ENCODE measurements around the gene ALOXE3. TPM values are rescaled to one million over a fixed set of nuclear protein-coding genes. Genes with fewer than 3 reads are reported as not detected.
"Not testable (repeated sequence)": the region's sequence is repeated elsewhere in the genome, so short reads cannot be mapped to it uniquely, and the experiment has no call there.

The ALOXE3 gene
- total RNA-seq, 1 donor from 2014 or later: not detected

- H3K36me3 Mint-ChIP-seq (ENCODE audit: low read depth): no peaks in the 10 kb centered on the region
- H3K27ac Mint-ChIP-seq: no peak overlapping the region
- DNase-seq: peak; percentile 79
- peak; percentile 98 for ATAC-seq (ENCODE audit: low read depth)
- peaks cover 34% of the 10 kb centered on the region for H3K27me3 Mint-ChIP-seq
- peaks cover 6% of the 10 kb centered on the region for H3K4me1 Mint-ChIP-seq
- TF ChIP-seq CTCF (IDR thresholded peaks at IDR 0.05): no peak
- intact Hi-C loops (cut with micrococcal nuclease): loop anchor here (1.0 to 2.0 kb wide), 4 partner anchors 15 to 50 kb away; no protein-coding TSS in a partner anchor
- peak overlapping the region; percentile 57 for H3K4me3 Mint-ChIP-seq
- ChIA-PET POLR2A (interaction anchor here (1.0 to 1.7 kb wide), 4 partner anchors 9 to 63 kb away, joined by 3 to 9 read pairs (median 6); no protein-coding TSS in a partner anchor), CTCF (interaction anchor here (0.7 to 7.6 kb wide), 12 partner anchors 9 to 58 kb away, joined by 3 to 112 read pairs (median 6); partner anchors contain the start of gene ALOXE3)
- H3K9me3 Mint-ChIP-seq: no peaks in the 10 kb centered on the region
These were observed 8.5 kb downstream of the ALOXE3 start for GRCh38 chr17:8109661-8110455.

GRCh38 chr17:8108972-8109660, 9.2 kb downstream of the ALOXE3 start:
- H3K27me3 Mint-ChIP-seq: peaks cover 28% of the 10 kb centered on the region
- no peaks in the 10 kb centered on the region for H3K9me3 Mint-ChIP-seq
- DNase-seq: no peak
- intact Hi-C loops (cut with micrococcal nuclease): no loop called here
- TF ChIP-seq CTCF (IDR thresholded peaks at IDR 0.05): no peak
- no peak overlapping the region for H3K4me3 Mint-ChIP-seq
- peaks cover 6% of the 10 kb centered on the region for H3K4me1 Mint-ChIP-seq
- no peak overlapping the region for H3K27ac Mint-ChIP-seq
- no peak for ATAC-seq (ENCODE audit: low read depth)
- H3K36me3 Mint-ChIP-seq (ENCODE audit: low read depth): no peaks in the 10 kb centered on the region
- CTCF ChIA-PET: interaction anchor here (0.7 to 7.6 kb wide), 9 partner anchors 10 to 52 kb away, joined by 3 to 112 read pairs (median 4); partner anchors contain the start of gene ALOXE3
- POLR2A ChIA-PET: no interaction called here

GRCh38 chr17:8106980-8107379, 11.3 kb downstream of the ALOXE3 start:
- H3K27ac Mint-ChIP-seq; H3K9me3 Mint-ChIP-seq; H3K4me3 Mint-ChIP-seq; POLR2A ChIA-PET; ATAC-seq (ENCODE audit: low read depth); H3K4me1 Mint-ChIP-seq; DNase-seq; intact Hi-C loops (cut with micrococcal nuclease); H3K36me3 Mint-ChIP-seq (ENCODE audit: low read depth): not testable (repeated sequence)
- CTCF ChIA-PET: interaction anchor here (1.4 to 7.6 kb wide), 4 partner anchors 14 to 47 kb away, joined by 4 to 66 read pairs (median 26); no protein-coding TSS in a partner anchor
- peaks cover 17% of the 10 kb centered on the region for H3K27me3 Mint-ChIP-seq

- POLR2A ChIA-PET: interaction anchor here (0.6 kb wide), 1 partner anchor 67 kb away, joined by 3 read pairs; no protein-coding TSS in a partner anchor
- no peak overlapping the region for H3K27ac Mint-ChIP-seq
These were observed 12.3 kb downstream of the ALOXE3 start for GRCh38 chr17:8105957-8106398.

More at GRCh38 chr17:8105957-8106398, 12.3 kb downstream of the ALOXE3 start:
- TF ChIP-seq CTCF (IDR thresholded peaks at IDR 0.05): no peak
- ATAC-seq (ENCODE audit: low read depth) (no peak), DNase-seq (no peak)
- peaks cover 12% of the 10 kb centered on the region for H3K27me3 Mint-ChIP-seq
- intact Hi-C loops (cut with micrococcal nuclease): no loop called here
- H3K9me3 Mint-ChIP-seq: no peaks in the 10 kb centered on the region
- H3K36me3 Mint-ChIP-seq (ENCODE audit: low read depth): no peaks in the 10 kb centered on the region
- CTCF ChIA-PET: interaction anchor here (1.4 to 7.6 kb wide), 4 partner anchors 13 to 46 kb away, joined by 4 to 66 read pairs (median 26); no protein-coding TSS in a partner anchor
- H3K4me3 Mint-ChIP-seq: no peak overlapping the region
- peaks cover 6% of the 10 kb centered on the region for H3K4me1 Mint-ChIP-seq

Data from activated B cell treated with CpG ODN at 0.5 μM for 24 hours (primary cell).